22Rv1 (cell line): ENCODE results near the gene EML6.

Experiments used
- H3K27ac ChIP-seq: fragments of 450-650 bp; 2 replicates; pipeline ENCODE4 v1.5.1; 2017
- CTCF ChIP-seq: fragments of 450-650 bp; IDR thresholded peaks from 2 replicates; pipeline ENCODE4 v1.5.1; 2017; ENCODE audit warnings: mild to moderate bottlenecking
- ZFX ChIP-seq: fragments of 450-650 bp; IDR thresholded peaks from 2 replicates; pipeline ENCODE4 v1.6.1; 2017; ENCODE audit warnings: antibody characterized with exemption, borderline replicate concordance

Gene EML6

GRCh38 chr2:54776494-54776893 is 53.0 kb downstream of the EML6 start:
- H3K27ac ChIP-seq, result no peak overlapping the region
- TF ChIP-seq CTCF (no peak), ZFX (no peak)

GRCh38 chr2:54783349-54783748 is 59.9 kb downstream of the EML6 start:
- TF ChIP-seq CTCF (no peak), ZFX (no peak)
- H3K27ac ChIP-seq, result no peak overlapping the region

- no peak for TF ChIP-seq CTCF
- TF ChIP-seq ZFX, result no peak
- H3K27ac ChIP-seq, result no peak overlapping the region
Observed at GRCh38 chr2:54787270-54787669, 63.8 kb downstream of the EML6 start.

- TF ChIP-seq CTCF (no peak), ZFX (no peak)
- H3K27ac ChIP-seq, result no peak overlapping the region
Observed at GRCh38 chr2:54787755-54788366, 64.4 kb downstream of the EML6 start.

GRCh38 chr2:54789878-54790277 is 66.4 kb downstream of the EML6 start:
- no peak for TF ChIP-seq ZFX
- no peak for TF ChIP-seq CTCF
- no peak overlapping the region for H3K27ac ChIP-seq

GRCh38 chr2:54791831-54792230 is 68.4 kb downstream of the EML6 start:
- TF ChIP-seq CTCF, result no peak
- no peak for TF ChIP-seq ZFX
- H3K27ac ChIP-seq, result no peak overlapping the region

- TF ChIP-seq CTCF (no peak), ZFX (no peak)
Observed at GRCh38 chr2:54797307-54797706, 73.8 kb downstream of the EML6 start.

More at GRCh38 chr2:54797307-54797706, 73.8 kb downstream of the EML6 start:
- no peak overlapping the region for H3K27ac ChIP-seq
